H1 (cell line): ENCODE results near the gene ADGRL2. TPM values are rescaled to one million over a fixed set of nuclear protein-coding genes. Genes with fewer than 3 reads are reported as not detected.

Experiments
- CTCF ChIA-PET: fragments of 300-600 bp; sonication (Branson Sonifier 250); formaldehyde crosslinking; loops from one replicate; lab custom pipeline; 2021; ENCODE audit not compliant: partially characterized antibody; lab: Charles Lee
- POLR2A ChIA-PET: fragments of 300-600 bp; sonication (Branson Sonifier 250); formaldehyde crosslinking; loops from one replicate; lab custom pipeline; 2021; ENCODE audit warnings: inconsistent platforms; ENCODE audit not compliant: partially characterized antibody; lab: Charles Lee
- DNase-seq, 2 experiments: peaks; one replicate each; pipeline versions ENCODE4 v3.0.0 to v3.0.0-alpha.2; 2010 to 2022; ENCODE audit warnings: low spot score in 2 of 2, low read depth in 1 of 2, mixed read lengths in 1 of 2
- FAIRE-seq: peaks from 2 replicates; lab custom pipeline; 2011; peaks lifted over from hg19 to GRCh38; lab: Jason Lieb, UNC
- H2AFZ ChIP-seq: 2 replicates; pipeline ENCODE4 v1.8.1; 2012; ENCODE audit warnings: low read length, inconsistent platforms
- H2AK5ac ChIP-seq: 2 replicates; pipeline ENCODE4 v1.6.1; 2013; ENCODE audit warnings: low read depth, low read length
- H2BK120ac ChIP-seq: replicated peaks from 2 replicates; pipeline ENCODE3; 2013; ENCODE audit warnings: low read depth, low read length, inconsistent platforms
- H2BK12ac ChIP-seq: 2 replicates; pipeline ENCODE4 v1.6.1; 2013; ENCODE audit warnings: low read depth, low read length
- H2BK15ac ChIP-seq: 2 replicates; pipeline ENCODE4 v1.6.1; 2013; ENCODE audit warnings: low read length
- H2BK20ac ChIP-seq: 2 replicates; pipeline ENCODE4 v1.6.1; 2013; ENCODE audit warnings: low read length
- H2BK5ac ChIP-seq: 2 replicates; pipeline ENCODE4 v1.6.1; 2013; ENCODE audit warnings: low read depth, low read length
- H3K14ac ChIP-seq: 2 replicates; pipeline ENCODE4 v1.6.1; 2013; ENCODE audit warnings: inconsistent platforms; ENCODE audit not compliant: insufficient read length
- H3K18ac ChIP-seq: 2 replicates; pipeline ENCODE4 v1.6.1; 2013; ENCODE audit warnings: low read length; ENCODE audit errors: extremely low read depth
- H3K23ac ChIP-seq: 2 replicates; pipeline ENCODE4 v1.6.1; 2013; ENCODE audit warnings: inconsistent platforms; ENCODE audit not compliant: insufficient read length
- H3K23me2 ChIP-seq: 2 replicates; pipeline ENCODE4 v1.6.1; 2013; ENCODE audit warnings: low read depth, low read length
- H3K27ac ChIP-seq: 2 replicates; pipeline ENCODE4 v1.6.1; 2011; ENCODE audit warnings: low read depth, low read length, inconsistent platforms
- H3K27me3 ChIP-seq, 4 experiments: replicated peaks in 1 of 4; 1 replicate in 1 of 4; 2 replicates in 3 of 4; pipeline versions ENCODE4 v1.6.1 to v1.8.1; 2011 to 2013; ENCODE audit warnings: low read length in 3 of 4, mild to moderate bottlenecking in 3 of 4, inconsistent platforms in 2 of 4, mixed read lengths in 2 of 4, moderate library complexity in 1 of 4; ENCODE audit not compliant: control insufficient read depth in 3 of 4, insufficient read depth in 3 of 4; ENCODE audit errors: extremely low read depth in 1 of 4
- H3K36me3 ChIP-seq, 4 experiments: 2 replicates each; pipeline versions ENCODE4 v1.6.1 to v1.8.1; 2011 to 2013; ENCODE audit warnings: mild to moderate bottlenecking in 4 of 4, low read length in 3 of 4, moderate library complexity in 2 of 4, control low read depth in 1 of 4, inconsistent platforms in 1 of 4; ENCODE audit not compliant: insufficient read depth in 4 of 4, control insufficient read depth in 2 of 4
- H3K4ac ChIP-seq: replicated peaks from 2 replicates; pipeline ENCODE3; 2013; ENCODE audit warnings: low read length, low read depth, mixed read lengths, inconsistent platforms; ENCODE audit not compliant: insufficient read length
- H3K4me1 ChIP-seq, 4 experiments: replicated peaks in 1 of 4; 1 replicate in 1 of 4; 2 replicates in 3 of 4; pipeline versions ENCODE4 v1.6.1 to v1.8.1; 2011 to 2013; ENCODE audit warnings: low read length in 3 of 4, inconsistent platforms in 2 of 4, mixed read lengths in 1 of 4; ENCODE audit not compliant: insufficient read depth in 4 of 4, control insufficient read depth in 3 of 4
- H3K4me2 ChIP-seq, 2 experiments: 2 replicates each; pipeline versions ENCODE4 v1.6.1 to v1.8.1; 2011 to 2013; ENCODE audit warnings: low read depth in 2 of 2, low read length in 2 of 2, control low read depth in 1 of 2, inconsistent platforms in 1 of 2, mild to moderate bottlenecking in 1 of 2; ENCODE audit not compliant: insufficient read depth in 1 of 2
- H3K4me3 ChIP-seq, 4 experiments: fragments of 200-600, 300-600 bp in 1 of 4; sonication (generic), shearing (Covaris generic), sonication (Bioruptor Twin) in 1 of 4; 2 replicates each; pipeline versions ENCODE4 v1.5.1 to v1.8.1; 2011 to 2016; ENCODE audit warnings: low read length in 4 of 4, low read depth in 3 of 4, control low read depth in 2 of 4, inconsistent platforms in 2 of 4, mild to moderate bottlenecking in 2 of 4, mixed read lengths in 1 of 4, moderate library complexity in 1 of 4; ENCODE audit not compliant: insufficient read depth in 2 of 4; ENCODE audit errors: extremely low read depth in 1 of 4
- H3K56ac ChIP-seq: replicated peaks from 2 replicates; pipeline ENCODE3; 2013; ENCODE audit warnings: low read depth, mild to moderate bottlenecking, mixed read lengths, low read length, inconsistent platforms; ENCODE audit not compliant: insufficient read length
- H3K79me1 ChIP-seq: 2 replicates; pipeline ENCODE4 v1.6.1; 2013; ENCODE audit warnings: low read depth, low read length, control low read depth
- H3K79me2 ChIP-seq, 2 experiments: 2 replicates each; pipeline versions ENCODE4 v1.6.1 to v1.8.1; 2012 to 2013; ENCODE audit warnings: low read length in 2 of 2, mild to moderate bottlenecking in 2 of 2, inconsistent platforms in 1 of 2; ENCODE audit not compliant: insufficient read depth in 2 of 2, control insufficient read depth in 1 of 2
- H3K9ac ChIP-seq, 4 experiments: replicated peaks in 1 of 4; 1 replicate in 1 of 4; 2 replicates in 3 of 4; pipeline versions ENCODE4 v1.6.1 to v1.8.1; 2011 to 2013; ENCODE audit warnings: low read depth in 3 of 4, low read length in 3 of 4, control low read depth in 2 of 4, mild to moderate bottlenecking in 2 of 4, moderate library complexity in 2 of 4, inconsistent platforms in 1 of 4; ENCODE audit errors: extremely low read depth in 1 of 4
- H3K9me3 ChIP-seq, 2 experiments: 2 replicates each; pipeline versions ENCODE4 v1.6.1 to v1.8.1; 2012 to 2013; ENCODE audit warnings: mild to moderate bottlenecking in 2 of 2, moderate library complexity in 2 of 2, control low read depth in 1 of 2, inconsistent platforms in 1 of 2, low read depth in 1 of 2, low read length in 1 of 2, mixed read lengths in 1 of 2; ENCODE audit not compliant: insufficient read depth in 2 of 2
- H4K20me1 ChIP-seq, 2 experiments: replicated peaks in 1 of 2; 2 replicates each; pipeline versions ENCODE3 to v1.8.1; 2011 to 2013; ENCODE audit warnings: inconsistent platforms in 2 of 2, low read length in 2 of 2, mild to moderate bottlenecking in 1 of 2; ENCODE audit not compliant: insufficient read depth in 2 of 2, control insufficient read depth in 1 of 2
- H4K5ac ChIP-seq: 2 replicates; pipeline ENCODE4 v1.6.1; 2013; ENCODE audit warnings: low read length, low read depth, mixed read lengths, inconsistent platforms; ENCODE audit not compliant: insufficient read length
- H4K8ac ChIP-seq: 2 replicates; pipeline ENCODE4 v1.8.0; 2013; ENCODE audit warnings: mild to moderate bottlenecking, moderate library complexity, low read length, inconsistent platforms; ENCODE audit not compliant: insufficient read depth; ENCODE audit errors: extremely low read depth
- H4K91ac ChIP-seq: replicated peaks from 2 replicates; pipeline ENCODE3; 2013; ENCODE audit warnings: low read length, mixed read lengths, inconsistent platforms; ENCODE audit not compliant: insufficient read length
- CEBPB ChIP-seq: IDR thresholded peaks from 2 replicates; pipeline ENCODE4 v1.6.1; 2012; ENCODE audit warnings: low read depth, low read length
- E2F6 ChIP-seq: IDR thresholded peaks from 2 replicates; pipeline ENCODE4 v1.6.1; 2012; ENCODE audit warnings: inconsistent platforms
- EGR1 ChIP-seq: IDR thresholded peaks from 2 replicates; pipeline ENCODE4 v1.6.1; 2011; ENCODE audit warnings: low read depth, low read length, borderline replicate concordance
- EZH2 ChIP-seq: fragments of 200-600 bp; sonication (generic); IDR thresholded peaks from 2 replicates; pipeline ENCODE4 v1.7.1; 2012; ENCODE audit warnings: low read depth, mild to moderate bottlenecking, moderate library complexity, low read length, inconsistent platforms; ENCODE audit not compliant: severe bottlenecking
- FOSL1 ChIP-seq: IDR thresholded peaks from 2 replicates; pipeline ENCODE4 v1.6.1; 2011; ENCODE audit warnings: mild to moderate bottlenecking, low read depth, low read length, moderate library complexity; ENCODE audit not compliant: insufficient read depth
- HDAC2 ChIP-seq, 2 experiments: fragments of 300-600 bp in 1 of 2; sonication (generic) in 1 of 2; IDR thresholded peaks; 2 replicates each; pipeline ENCODE4 v1.6.1; 2011 to 2012; ENCODE audit warnings: low read depth in 2 of 2, low read length in 2 of 2, mild to moderate bottlenecking in 2 of 2, moderate library complexity in 2 of 2, borderline replicate concordance in 1 of 2, inconsistent platforms in 1 of 2
- MAFK ChIP-seq: IDR thresholded peaks from 2 replicates; pipeline ENCODE4 v1.6.1; 2012; ENCODE audit warnings: low read depth, mild to moderate bottlenecking, improper control_type of control experiment, low read length
- NANOG ChIP-seq: IDR thresholded peaks from 2 replicates; pipeline ENCODE4 v1.6.1; 2011; ENCODE audit warnings: low read length, low read depth, mild to moderate bottlenecking, inconsistent platforms; ENCODE audit not compliant: insufficient read depth, poor library complexity, severe bottlenecking
- RBBP5 ChIP-seq: IDR thresholded peaks from 2 replicates; pipeline ENCODE4 v1.7.1; 2012; ENCODE audit warnings: low read depth, mild to moderate bottlenecking, inconsistent platforms, low read length, moderate library complexity, borderline replicate concordance
- RFX5 ChIP-seq: IDR thresholded peaks from 2 replicates; pipeline ENCODE4 v1.6.1; 2011; ENCODE audit warnings: low read depth, low read length, improper control_type of control experiment, borderline replicate concordance
- SIX5 ChIP-seq: IDR thresholded peaks from 2 replicates; pipeline ENCODE4 v1.6.1; 2011; ENCODE audit warnings: mild to moderate bottlenecking, low read depth, low read length
- SP2 ChIP-seq: IDR thresholded peaks from 2 replicates; pipeline ENCODE4 v1.6.1; 2012; ENCODE audit warnings: mild to moderate bottlenecking, low read length, inconsistent platforms
- TCF12 ChIP-seq: IDR thresholded peaks from 2 replicates; pipeline ENCODE4 v1.6.1; 2011; ENCODE audit warnings: low read depth, mild to moderate bottlenecking, low read length
- TEAD4 ChIP-seq: IDR thresholded peaks from 2 replicates; pipeline ENCODE4 v1.6.1; 2012; ENCODE audit warnings: low read depth, low read length, inconsistent platforms, mixed read lengths
- WGBS, 2 experiments: shearing (Covaris generic) in 1 of 2; methylation state at CpG; one replicate each; pipeline versions ENCODE4 v1.1.6 to v1.1.7; 2013 to 2015; ENCODE audit warnings: low lambda C conversion rate in 2 of 2, mixed read lengths in 2 of 2, inconsistent platforms in 1 of 2, low coverage in 1 of 2, missing lambda C conversion rate in 1 of 2; ENCODE audit not compliant: insufficient replicate concordance in 2 of 2, insufficient coverage in 1 of 2, insufficient read length in 1 of 2; ENCODE audit errors: extremely low coverage in 1 of 2, missing lambda C conversion rate in 1 of 2; 5-methylcytosine and 5-hydroxymethylcytosine counted together
- polyA plus RNA-seq, 7 experiments: library from polyadenylated mRNA; depleted of rRNA in 3 of 7; stranded (reverse) in 5 of 7; unstranded in 2 of 7; fragments of >200 nt in 5 of 7; fragments of 200-250 nt in 2 of 7; gene quantifications; 1 replicate in 5 of 7; 2 replicates in 1 of 7; 4 replicates in 1 of 7; pipeline versions ENCODE4 v1.2.1 to v1.2.3, GENCODE V29; 2011 to 2013; ENCODE audit warnings: missing spikeins in 2 of 7, mixed read lengths in 2 of 7
- total RNA-seq: library from RNA; stranded (reverse); fragmentation: NEBNext Ultra II Directional; extraction: Animal tissue kit (Norgen Biotek cat#: 25700); gene quantifications from 2 replicates; pipeline ENCODE4 v1.2.1, GENCODE V29; 2021

The ADGRL2 gene
- total and polyA plus RNA-seq, 2 of the 8 experiments (the other 6 are each of a cell fraction or from before 2014, with no cell fraction given) = 113 to 124 TPM

- Histone ChIP-seq H2BK20ac (no peak overlapping the region), H3K4me2 (no peak overlapping the region), H3K9me3 (no peaks in the 10 kb centered on the region), H4K20me1 (peaks cover 0 to 5% of the 10 kb centered on the region in 2 experiments), H3K56ac (no peak overlapping the region), H2BK12ac (no peak overlapping the region), H3K9ac (no peak overlapping the region), H4K5ac (no peak overlapping the region), H3K4me3 (no peak overlapping the region), H3K14ac (no peak overlapping the region), H3K36me3 (peaks cover 0 to 18% (median 5%) of the 10 kb centered on the region in 4 experiments; a peak in 5 of 8 replicates), H2BK5ac (no peak overlapping the region), H2AFZ (no peak overlapping the region), H3K4me1 (peaks cover 0 to 2% (median 0%) of the 10 kb centered on the region in 4 experiments; a peak in 1 of 7 replicates), H3K4ac (no peak overlapping the region), H4K8ac (no peak overlapping the region), H3K27me3 (peaks cover 0 to 1% (median 0%) of the 10 kb centered on the region in 4 experiments; a peak in 1 of 7 replicates), H3K79me1 (no peaks in the 10 kb centered on the region), H3K23me2 (no peaks in the 10 kb centered on the region), H3K23ac (no peak overlapping the region), H3K18ac (no peak overlapping the region), H3K27ac (no peak overlapping the region), H2AK5ac (no peak overlapping the region), H3K79me2 (peaks cover 0 to 92% of the 10 kb centered on the region in 2 experiments; a peak in 3 of 4 replicates), H2BK120ac (no peak overlapping the region), H4K91ac (no peak overlapping the region), H2BK15ac (no peak overlapping the region)
- CTCF ChIA-PET = no interaction called here
- WGBS, 2 experiments = 90% methylated on average over 3 of the region's 3 CpGs; no CpG with 5 or more reads in 1 of the 2 experiments
- DNase-seq (no peak), FAIRE-seq (no peak)
- POLR2A ChIA-PET = no interaction called here
- TF ChIP-seq TEAD4 (no peak), RBBP5 (no peak), FOSL1 (no peak), E2F6 (no peak), CEBPB (no peak), RFX5 (no peak), TCF12 (no peak), EGR1 (no peak), SIX5 (no peak), SP2 (no peak), NANOG (no peak), HDAC2 (IDR thresholded peaks at IDR 0.05; ENCODE audit: borderline replicate concordance in 1 of 2, low read depth in 2 of 2, low read length in 2 of 2) (no peak), MAFK (no peak), EZH2 (no peak)
These were observed 111.6 kb downstream of the ADGRL2 start for GRCh38 chr1:81912383-81912782.
